OCI-LY7 (cell line): ENCODE measurements around the gene AMFR.

ENCODE experiments used
- EZH2phosphoT487 ChIP-seq: fragments of 200-600 bp; sonication (generic); IDR thresholded peaks from 2 replicates; pipeline ENCODE4 v1.6.1; 2018; ENCODE audit warnings: low read depth, borderline replicate concordance, mild to moderate bottlenecking, mixed run types, antibody characterized with exemption, low read length, moderate library complexity, mixed read lengths
- TF ChIP-seq, protein P1 (sequence below): fragments of 200-600 bp; sonication (generic); conservative IDR thresholded peaks from 2 replicates; pipeline ENCODE4 v1.5.1; 2014; ENCODE audit warnings: mild to moderate bottlenecking, antibody characterized with exemption, low read length, moderate library complexity, mixed read lengths

DNA sequence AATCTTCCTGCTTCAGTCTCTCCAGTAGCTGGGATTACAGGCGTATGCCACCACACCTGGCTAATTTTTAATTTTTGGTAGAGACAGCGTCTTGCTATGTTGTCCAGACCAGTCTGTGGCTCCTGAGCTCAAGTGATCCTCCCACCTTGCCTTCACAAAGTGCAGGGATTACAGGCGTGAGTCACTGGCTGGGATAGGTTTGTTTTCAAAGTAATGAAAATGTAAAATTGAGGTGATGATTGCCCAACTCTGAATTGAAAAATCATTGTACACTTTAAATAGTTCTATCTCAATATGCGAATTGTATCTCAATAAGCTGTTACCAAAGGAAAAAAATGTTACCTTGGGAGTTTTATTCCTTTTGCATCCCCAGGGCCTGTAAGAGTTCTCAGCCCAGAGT is 1.2 kb upstream of the AMFR start:
- TF ChIP-seq, protein P1, sequence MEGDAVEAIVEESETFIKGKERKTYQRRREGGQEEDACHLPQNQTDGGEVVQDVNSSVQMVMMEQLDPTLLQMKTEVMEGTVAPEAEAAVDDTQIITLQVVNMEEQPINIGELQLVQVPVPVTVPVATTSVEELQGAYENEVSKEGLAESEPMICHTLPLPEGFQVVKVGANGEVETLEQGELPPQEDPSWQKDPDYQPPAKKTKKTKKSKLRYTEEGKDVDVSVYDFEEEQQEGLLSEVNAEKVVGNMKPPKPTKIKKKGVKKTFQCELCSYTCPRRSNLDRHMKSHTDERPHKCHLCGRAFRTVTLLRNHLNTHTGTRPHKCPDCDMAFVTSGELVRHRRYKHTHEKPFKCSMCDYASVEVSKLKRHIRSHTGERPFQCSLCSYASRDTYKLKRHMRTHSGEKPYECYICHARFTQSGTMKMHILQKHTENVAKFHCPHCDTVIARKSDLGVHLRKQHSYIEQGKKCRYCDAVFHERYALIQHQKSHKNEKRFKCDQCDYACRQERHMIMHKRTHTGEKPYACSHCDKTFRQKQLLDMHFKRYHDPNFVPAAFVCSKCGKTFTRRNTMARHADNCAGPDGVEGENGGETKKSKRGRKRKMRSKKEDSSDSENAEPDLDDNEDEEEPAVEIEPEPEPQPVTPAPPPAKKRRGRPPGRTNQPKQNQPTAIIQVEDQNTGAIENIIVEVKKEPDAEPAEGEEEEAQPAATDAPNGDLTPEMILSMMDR: no peak
- no peak for TF ChIP-seq EZH2phosphoT487
